Mesendoderm (in vitro differentiated cells): ENCODE measurements around the gene NEUROD2.

Experiments used
- DNase-seq: peaks from one replicate; pipeline ENCODE4 v3.0.0; 2013
- H2AK5ac ChIP-seq: 2 replicates; pipeline ENCODE4 v1.6.1; 2013; ENCODE audit warnings: low read length, inconsistent platforms
- H2BK120ac ChIP-seq: 2 replicates; pipeline ENCODE4 v1.6.1; 2013; ENCODE audit warnings: low read depth, mild to moderate bottlenecking, low read length, moderate library complexity, mixed read lengths
- H2BK15ac ChIP-seq: replicated peaks from 2 replicates; pipeline ENCODE4 v1.6.1; 2013; ENCODE audit warnings: low read depth, mild to moderate bottlenecking, moderate library complexity
- H2BK5ac ChIP-seq: 2 replicates; pipeline ENCODE4 v1.6.1; 2013; ENCODE audit warnings: low read length, inconsistent platforms
- H3K18ac ChIP-seq: 2 replicates; pipeline ENCODE4 v1.6.1; 2013; ENCODE audit warnings: mild to moderate bottlenecking, low read length, mixed read lengths
- H3K23ac ChIP-seq: one replicate; pipeline ENCODE4 v1.6.1; 2013; ENCODE audit warnings: low read length
- H3K27ac ChIP-seq: 2 replicates; pipeline ENCODE4 v1.5.1; 2013; ENCODE audit warnings: low read depth, mild to moderate bottlenecking, inconsistent platforms, low read length, moderate library complexity
- H3K27me3 ChIP-seq: 2 replicates; pipeline ENCODE4 v1.6.1; 2013; ENCODE audit warnings: low read length, control low read depth, mild to moderate bottlenecking, inconsistent platforms; ENCODE audit not compliant: insufficient read depth, poor library complexity
- H3K36me3 ChIP-seq: 2 replicates; pipeline ENCODE4 v1.6.1; 2013; ENCODE audit warnings: low read length, inconsistent platforms; ENCODE audit not compliant: control insufficient read depth, insufficient read depth
- H3K4ac ChIP-seq: one replicate; pipeline ENCODE4 v1.6.1; 2013; ENCODE audit warnings: low read depth, mild to moderate bottlenecking, low read length, moderate library complexity
- H3K4me1 ChIP-seq: 2 replicates; pipeline ENCODE4 v1.6.1; 2013; ENCODE audit warnings: low read depth, low read length, inconsistent platforms; ENCODE audit not compliant: control insufficient read depth
- H3K4me2 ChIP-seq: 2 replicates; pipeline ENCODE4 v1.6.1; 2013; ENCODE audit warnings: low read length
- H3K4me3 ChIP-seq: 2 replicates; pipeline ENCODE4 v1.5.1; 2013; ENCODE audit warnings: mild to moderate bottlenecking, low read length
- H3K56ac ChIP-seq: one replicate; pipeline ENCODE4 v1.6.1; 2013; ENCODE audit warnings: low read length
- H3K79me1 ChIP-seq: 2 replicates; pipeline ENCODE4 v1.6.1; 2013; ENCODE audit warnings: low read length, inconsistent platforms
- H3K79me2 ChIP-seq: 2 replicates; pipeline ENCODE4 v1.6.1; 2013; ENCODE audit warnings: mild to moderate bottlenecking, low read length; ENCODE audit not compliant: control insufficient read depth, insufficient read depth
- H3K9ac ChIP-seq: 2 replicates; pipeline ENCODE4 v1.6.1; 2013; ENCODE audit warnings: low read length, inconsistent platforms
- H4K5ac ChIP-seq: one replicate; pipeline ENCODE4 v1.6.1; 2013; ENCODE audit warnings: low read length
- H4K8ac ChIP-seq: one replicate; pipeline ENCODE4 v1.6.1; 2013; ENCODE audit warnings: low read depth, mild to moderate bottlenecking, control low read depth, low read length, moderate library complexity
- WGBS: extraction: QIAGEN DNeasy Blood & Tissue Kit; methylation state at CpG from one replicate; pipeline ENCODE4 v1.1.7; 2013; ENCODE audit warnings: low lambda C conversion rate, missing lambda C conversion rate; ENCODE audit not compliant: insufficient coverage; ENCODE audit errors: extremely low coverage; 5-methylcytosine and 5-hydroxymethylcytosine counted together

The NEUROD2 gene

GRCh38 chr17:39615434-39615833, 7.7 kb upstream of the NEUROD2 start:
- Histone ChIP-seq H3K4me1 (no peaks in the 10 kb centered on the region), H3K9ac (no peak overlapping the region), H3K4ac (no peak overlapping the region), H3K79me1 (no peaks in the 10 kb centered on the region), H3K79me2 (no peaks in the 10 kb centered on the region), H3K27me3 (peaks cover 26% of the 10 kb centered on the region), H3K4me3 (no peak overlapping the region), H3K18ac (no peak overlapping the region), H4K8ac (no peak overlapping the region), H4K5ac (no peak overlapping the region), H3K27ac (no peak overlapping the region), H3K23ac (no peak overlapping the region), H3K4me2 (no peak overlapping the region), H2BK120ac (no peak overlapping the region), H3K36me3 (no peaks in the 10 kb centered on the region), H2BK5ac (no peak overlapping the region), H2BK15ac (no peak overlapping the region), H2AK5ac (no peak overlapping the region), H3K56ac (no peak overlapping the region)
- whole genome bisulfite sequencing, result no CpG with 5 or more reads among the region's 6 CpGs
- DNase-seq, result no peak

GRCh38 chr17:39614545-39615157, 6.9 kb upstream of the NEUROD2 start:
- H3K56ac ChIP-seq, result no peak overlapping the region
- no peaks in the 10 kb centered on the region for H3K4me1 ChIP-seq
- no peaks in the 10 kb centered on the region for H3K79me1 ChIP-seq
- no peak overlapping the region for H3K4ac ChIP-seq
- H3K4me2 ChIP-seq, result no peak overlapping the region
- H2AK5ac ChIP-seq, result no peak overlapping the region
- DNase-seq, result no peak
- no peaks in the 10 kb centered on the region for H3K79me2 ChIP-seq
- H2BK15ac ChIP-seq, result no peak overlapping the region
- no peak overlapping the region for H3K4me3 ChIP-seq
- no peak overlapping the region for H3K27ac ChIP-seq
- H3K18ac ChIP-seq, result no peak overlapping the region
- H3K9ac ChIP-seq, result no peak overlapping the region
- H3K23ac ChIP-seq, result no peak overlapping the region
- no peak overlapping the region for H2BK5ac ChIP-seq
- H3K27me3 ChIP-seq, result peaks cover 27% of the 10 kb centered on the region
- H2BK120ac ChIP-seq, result no peak overlapping the region
- no peaks in the 10 kb centered on the region for H3K36me3 ChIP-seq
- no peak overlapping the region for H4K8ac ChIP-seq
- no peak overlapping the region for H4K5ac ChIP-seq
- no CpG with 5 or more reads among the region's 3 CpGs for WGBS

- H3K23ac ChIP-seq, result no peak overlapping the region
- H3K27me3 ChIP-seq, result peaks cover 30% of the 10 kb centered on the region
- no peak for DNase-seq
- H2BK15ac ChIP-seq, result no peak overlapping the region
- H2BK5ac ChIP-seq, result no peak overlapping the region
- no CpG with 5 or more reads among the region's 7 CpGs for WGBS
- H3K9ac ChIP-seq, result no peak overlapping the region
- H4K5ac ChIP-seq, result no peak overlapping the region
- H3K79me2 ChIP-seq, result no peaks in the 10 kb centered on the region
- no peak overlapping the region for H3K27ac ChIP-seq
- no peak overlapping the region for H3K4me2 ChIP-seq
- no peak overlapping the region for H3K18ac ChIP-seq
- no peak overlapping the region for H3K4ac ChIP-seq
- no peaks in the 10 kb centered on the region for H3K79me1 ChIP-seq
- no peak overlapping the region for H2BK120ac ChIP-seq
- no peak overlapping the region for H2AK5ac ChIP-seq
- H3K4me1 ChIP-seq, result no peaks in the 10 kb centered on the region
- H3K36me3 ChIP-seq, result no peaks in the 10 kb centered on the region
- no peak overlapping the region for H4K8ac ChIP-seq
- no peak overlapping the region for H3K4me3 ChIP-seq
- no peak overlapping the region for H3K56ac ChIP-seq
Observed at GRCh38 chr17:39612935-39613464, 5.3 kb upstream of the NEUROD2 start.

- H3K56ac ChIP-seq, result no peak overlapping the region
- H3K18ac ChIP-seq, result no peak overlapping the region
- no peak overlapping the region for H2BK5ac ChIP-seq
- no peaks in the 10 kb centered on the region for H3K79me2 ChIP-seq
- H3K4me2 ChIP-seq, result no peak overlapping the region
- no CpG with 5 or more reads among the region's 22 CpGs for WGBS
- H3K9ac ChIP-seq, result no peak overlapping the region
- H2AK5ac ChIP-seq, result no peak overlapping the region
- no peak overlapping the region for H2BK15ac ChIP-seq
- peaks cover 31% of the 10 kb centered on the region for H3K27me3 ChIP-seq
- DNase-seq, result no peak
- H3K4me3 ChIP-seq, result no peak overlapping the region
- H2BK120ac ChIP-seq, result no peak overlapping the region
- no peak overlapping the region for H3K23ac ChIP-seq
- H4K5ac ChIP-seq, result no peak overlapping the region
- no peak overlapping the region for H3K4ac ChIP-seq
- no peak overlapping the region for H3K27ac ChIP-seq
- no peak overlapping the region for H4K8ac ChIP-seq
- no peaks in the 10 kb centered on the region for H3K4me1 ChIP-seq
- no peaks in the 10 kb centered on the region for H3K36me3 ChIP-seq
- H3K79me1 ChIP-seq, result no peaks in the 10 kb centered on the region
Observed at GRCh38 chr17:39612291-39612894, 4.7 kb upstream of the NEUROD2 start.

- no peak overlapping the region for H3K23ac ChIP-seq
- no CpG with 5 or more reads among the region's 9 CpGs for WGBS
- no peak overlapping the region for H4K5ac ChIP-seq
- no peak overlapping the region for H3K18ac ChIP-seq
- no peaks in the 10 kb centered on the region for H3K79me2 ChIP-seq
- H3K9ac ChIP-seq, result no peak overlapping the region
- no peak overlapping the region for H3K4ac ChIP-seq
- H3K56ac ChIP-seq, result no peak overlapping the region
- H3K27ac ChIP-seq, result no peak overlapping the region
- H3K36me3 ChIP-seq, result no peaks in the 10 kb centered on the region
- DNase-seq, result no peak
- no peak overlapping the region for H2AK5ac ChIP-seq
- H3K4me2 ChIP-seq, result no peak overlapping the region
- no peak overlapping the region for H2BK5ac ChIP-seq
- no peaks in the 10 kb centered on the region for H3K79me1 ChIP-seq
- H2BK15ac ChIP-seq, result no peak overlapping the region
- peaks cover 29% of the 10 kb centered on the region for H3K27me3 ChIP-seq
- no peak overlapping the region for H4K8ac ChIP-seq
- no peaks in the 10 kb centered on the region for H3K4me1 ChIP-seq
- H3K4me3 ChIP-seq, result no peak overlapping the region
- H2BK120ac ChIP-seq, result no peak overlapping the region
Observed at GRCh38 chr17:39611401-39612112, 3.8 kb upstream of the NEUROD2 start.
